GM18526 (cell line): ENCODE results near the gene KIF12.

ENCODE experiments used
- POLR2A ChIP-seq: IDR thresholded peaks from 3 replicates; pipeline ENCODE4 v1.6.1; 2011; ENCODE audit not compliant: insufficient read length; ENCODE audit errors: extremely low read depth

The KIF12 gene

DNA sequence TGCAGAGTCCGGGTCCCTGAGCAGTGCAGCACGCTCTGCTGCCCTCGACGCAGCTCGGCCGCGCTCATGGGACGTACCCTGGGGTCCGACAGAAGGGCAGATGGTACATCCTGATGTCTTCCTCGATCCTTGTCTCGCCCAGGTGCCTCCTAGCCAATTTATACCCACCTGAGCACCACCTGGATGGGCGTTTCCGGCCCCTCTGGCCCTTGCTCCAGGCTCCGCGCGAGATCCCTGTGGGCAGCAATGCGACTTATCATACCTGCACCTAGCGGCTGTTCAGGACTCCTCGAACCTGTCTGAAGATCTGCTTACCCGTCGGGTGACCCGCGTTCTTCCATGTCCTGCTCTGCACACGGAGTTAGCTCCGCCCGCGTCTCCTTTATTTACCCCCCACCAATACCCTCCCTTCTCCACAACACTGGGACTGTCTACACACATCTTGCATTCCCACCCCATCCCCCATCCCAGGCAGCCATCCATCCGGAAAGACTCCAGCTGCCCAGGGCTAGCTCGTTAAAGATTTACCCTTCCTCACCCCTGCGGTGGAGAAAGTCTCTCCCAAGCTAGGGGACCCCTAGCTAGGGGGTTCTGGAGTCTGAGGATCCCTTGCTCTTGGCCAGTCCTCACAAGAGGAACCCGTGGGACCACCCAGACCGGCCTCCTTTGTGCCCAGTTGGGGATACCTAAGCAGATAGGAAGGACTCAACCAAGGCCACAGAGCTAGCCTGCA, at the start of gene KIF12:
Gene KIF12 (minus strand): TSS at position 357 of the 733 bp plus-strand sequence. CDS start 16 bp downstream, at position 341.
- TF ChIP-seq POLR2A = no peak

DNA sequence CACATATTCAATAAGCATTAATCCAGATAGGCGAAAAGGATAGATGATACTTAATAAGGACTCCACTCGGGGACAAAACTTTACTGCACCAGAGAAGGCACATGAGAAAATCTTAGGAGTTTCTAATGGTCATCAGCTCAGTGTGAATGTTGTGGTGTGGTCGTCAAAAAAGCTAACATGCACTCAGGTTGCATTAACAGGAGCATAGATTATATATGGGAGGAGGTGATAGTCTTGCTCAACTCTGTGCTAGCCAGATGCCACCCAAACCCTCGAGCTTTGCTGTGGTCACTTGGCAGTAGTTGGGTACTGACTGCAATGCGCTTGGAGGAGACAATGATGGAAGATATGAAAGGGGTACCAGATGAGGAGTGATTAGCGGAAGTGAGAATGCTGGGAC, 47.6 kb upstream of the KIF12 start:
- TF ChIP-seq POLR2A = no peak

DNA sequence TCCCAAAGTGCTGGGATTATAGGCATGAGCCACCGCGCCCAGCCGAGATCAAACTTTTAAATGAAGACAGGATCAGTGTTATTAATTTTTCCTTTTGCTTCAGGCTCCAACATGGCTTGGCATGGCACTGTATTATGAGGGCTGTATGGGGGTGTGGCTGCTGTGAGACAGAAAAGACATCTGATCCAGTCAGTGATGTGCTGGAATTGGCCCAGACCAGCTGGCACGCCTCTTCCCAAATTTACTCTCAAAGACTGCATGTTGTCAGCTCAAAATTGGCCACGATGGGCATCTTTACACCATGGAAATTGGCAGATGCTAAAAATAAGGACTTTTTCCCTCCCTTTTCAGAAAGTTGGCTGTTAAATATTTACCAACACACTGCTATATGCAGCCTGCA, 44.1 kb upstream of the KIF12 start:
- no peak for TF ChIP-seq POLR2A

DNA sequence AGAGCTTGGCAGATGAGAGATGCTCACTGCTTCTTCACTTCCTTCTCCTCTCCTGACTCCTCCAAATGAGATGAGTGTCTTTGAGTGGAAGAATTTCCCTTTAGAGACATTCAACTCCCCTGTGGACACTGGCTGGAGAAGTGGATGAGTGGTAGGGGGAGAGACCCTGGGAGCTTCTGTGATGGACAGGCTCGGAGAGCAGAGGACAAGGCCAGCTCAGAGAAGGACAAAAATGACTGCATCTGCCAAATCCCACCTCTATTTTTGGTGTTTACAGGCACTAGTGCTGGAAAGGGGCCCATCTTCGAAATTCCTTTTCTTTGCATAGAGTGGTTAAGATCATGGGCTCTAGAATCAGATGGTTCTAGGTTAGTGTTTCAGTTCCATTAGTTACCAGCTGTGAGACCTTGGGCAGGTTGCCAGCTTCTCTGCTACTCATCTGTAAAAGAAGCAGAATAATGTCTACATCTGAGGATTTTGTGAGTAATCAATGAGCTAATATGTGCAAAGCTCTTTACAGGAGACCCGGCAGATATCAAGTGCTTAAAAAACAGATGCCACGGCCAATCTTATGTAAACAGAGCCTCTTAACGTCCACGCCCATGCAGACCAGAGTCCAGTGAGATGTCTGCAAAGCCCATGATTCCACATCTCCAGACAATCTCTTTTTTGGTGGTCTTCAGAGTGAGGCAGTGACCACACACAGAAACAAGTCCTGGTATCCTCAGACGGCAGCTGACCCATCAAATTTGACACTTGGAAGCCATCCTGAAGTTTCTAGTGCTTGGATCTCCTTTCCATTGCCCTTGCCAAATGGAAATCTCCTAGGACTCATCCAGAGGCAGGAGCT, 42.7 kb upstream of the KIF12 start:
- TF ChIP-seq POLR2A = no peak

DNA sequence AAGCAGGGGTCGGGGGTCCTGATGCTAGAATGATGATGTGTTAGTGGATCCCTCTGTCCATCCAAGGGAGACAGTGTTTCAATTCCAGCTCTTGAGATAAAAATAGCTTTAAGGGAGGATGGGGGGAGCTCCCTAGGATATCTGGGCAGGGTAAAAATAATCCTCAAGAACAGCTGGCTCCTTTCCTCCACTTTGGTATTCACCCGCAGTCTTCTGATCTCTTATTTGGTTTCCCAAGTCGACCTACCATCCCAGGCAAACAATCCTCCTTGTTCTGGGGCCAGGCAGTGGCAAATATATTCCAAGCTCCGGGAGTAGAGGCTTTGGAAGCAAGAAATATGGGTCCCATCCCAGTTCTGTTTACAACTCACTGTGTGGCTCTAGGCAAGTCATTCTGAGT, 41.8 kb upstream of the KIF12 start:
- no peak for TF ChIP-seq POLR2A

DNA sequence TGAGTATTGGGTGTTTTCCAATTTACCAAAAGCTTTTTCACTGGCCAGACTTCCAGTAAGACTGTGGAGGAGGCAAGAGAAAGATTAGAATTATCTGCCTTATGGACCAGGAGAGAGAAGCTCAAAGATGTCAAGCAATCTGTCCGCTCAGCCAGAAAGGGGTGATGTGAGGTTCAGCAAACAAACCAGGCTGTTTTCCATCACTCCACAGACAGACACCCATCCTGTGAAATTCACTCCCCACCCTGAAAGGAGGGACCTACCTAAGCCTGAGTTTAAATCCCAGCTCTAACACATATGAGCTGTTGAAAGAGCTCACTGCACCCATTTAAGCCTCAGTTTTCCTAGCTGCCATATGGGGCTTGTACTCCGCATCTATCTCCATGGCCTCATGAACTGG, 41.3 kb upstream of the KIF12 start:
- no peak for TF ChIP-seq POLR2A

DNA sequence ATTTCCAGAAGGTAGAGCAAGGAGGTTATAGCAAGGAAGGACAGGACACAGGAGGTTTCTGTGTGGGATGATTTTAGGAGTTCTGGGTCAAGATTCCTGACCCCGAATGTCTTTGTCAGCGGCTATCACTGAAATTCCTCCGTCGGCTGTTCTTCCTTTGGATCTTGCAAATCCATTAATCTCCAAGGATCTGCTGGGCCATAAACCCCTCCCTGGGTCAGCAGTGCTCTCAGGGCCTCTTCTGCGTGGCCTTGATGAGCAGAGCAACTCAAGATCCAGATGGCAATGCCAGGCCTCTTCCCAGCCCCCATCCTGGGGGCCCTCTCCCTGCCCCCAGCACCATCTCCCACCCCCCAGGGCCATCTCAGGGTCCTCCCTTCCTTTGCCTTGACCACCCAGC, 40.0 kb upstream of the KIF12 start:
- TF ChIP-seq POLR2A = no peak

DNA sequence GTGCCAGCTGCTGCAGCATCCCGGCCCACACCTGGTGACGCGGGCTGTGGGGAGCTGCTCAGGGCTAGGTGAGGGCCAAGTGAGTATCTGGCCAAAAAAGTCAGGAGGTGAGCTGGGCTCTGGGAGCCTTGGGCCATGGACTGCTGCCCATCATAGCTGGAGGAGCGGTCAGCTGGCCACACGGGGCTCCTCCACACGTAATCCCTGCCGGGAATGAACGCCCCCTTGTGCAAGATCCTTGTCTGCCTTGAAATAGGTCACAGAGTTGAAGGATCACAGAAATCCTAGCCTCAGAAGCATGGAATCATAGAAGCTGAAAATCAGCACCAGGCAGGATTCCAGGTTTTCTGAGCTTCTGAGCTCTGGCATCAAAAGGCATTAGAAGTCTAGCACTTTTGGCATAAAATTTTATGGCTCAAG, 39.5 kb upstream of the KIF12 start:
- TF ChIP-seq POLR2A = no peak

DNA sequence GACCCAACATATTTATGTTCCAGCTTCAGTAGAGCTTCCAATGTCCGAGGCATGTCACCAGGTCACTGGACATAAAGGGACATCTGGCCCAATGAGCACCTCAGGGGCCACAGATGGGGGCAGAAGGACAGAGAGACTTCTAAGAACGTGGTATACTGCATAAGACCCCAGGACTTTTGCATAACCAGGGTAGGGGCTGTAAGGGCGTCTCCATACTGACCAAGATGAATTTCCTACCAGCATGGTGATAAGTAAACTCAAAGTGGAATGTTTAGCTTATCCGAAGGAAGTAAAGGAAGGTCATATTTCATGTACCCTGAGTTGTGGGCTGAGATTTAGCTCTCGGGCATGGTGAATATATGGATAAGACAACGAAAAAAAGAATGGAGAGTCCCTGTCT, 38.7 kb upstream of the KIF12 start:
- no peak for TF ChIP-seq POLR2A

DNA sequence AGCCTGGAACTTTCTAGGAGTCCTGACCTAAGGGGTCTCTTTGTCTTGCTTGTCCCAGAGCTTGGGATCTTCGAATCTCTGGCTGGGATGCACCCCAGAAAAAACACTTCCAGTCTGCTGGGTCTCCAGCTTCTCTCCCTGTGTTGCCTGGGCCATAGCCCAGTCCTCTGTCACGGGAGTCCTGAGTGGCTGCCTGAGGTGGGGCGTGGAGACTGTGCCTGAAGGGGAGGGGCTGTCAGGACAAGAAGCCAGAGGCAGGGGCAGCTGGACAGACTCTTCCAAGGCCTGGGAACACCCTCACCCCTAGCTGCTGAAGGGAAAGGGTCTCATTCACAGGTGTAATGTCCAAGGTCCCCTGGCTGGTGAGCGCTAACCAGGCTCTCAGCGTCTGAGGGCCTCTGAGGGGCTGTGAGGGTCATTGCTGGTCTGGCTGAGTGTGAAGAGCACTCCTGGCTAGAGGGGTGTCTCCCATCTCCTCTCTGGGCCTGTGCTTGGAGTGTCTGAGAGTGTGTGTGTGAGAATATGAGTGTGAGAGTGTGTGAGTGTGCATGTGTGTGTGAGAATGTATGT, 35.8 kb upstream of the KIF12 start:
- no peak for TF ChIP-seq POLR2A

DNA sequence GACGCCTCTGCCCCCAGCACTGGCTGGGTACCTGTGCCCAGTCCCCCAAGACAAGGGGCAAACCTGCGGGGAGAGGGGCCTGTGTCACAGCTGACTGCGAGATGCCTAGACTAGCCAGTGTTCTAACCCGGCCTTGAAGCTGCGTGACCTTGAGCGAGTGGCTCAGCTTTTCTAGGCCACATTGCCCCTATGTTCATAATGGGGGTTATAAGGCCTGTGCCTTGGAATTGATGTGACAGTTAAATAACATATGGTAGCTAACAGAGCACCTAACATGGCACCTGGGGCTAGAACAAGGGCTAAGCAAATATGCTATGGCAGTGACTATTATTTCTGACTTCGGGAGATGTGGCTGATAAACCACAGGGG, 33.4 kb upstream of the KIF12 start:
- TF ChIP-seq POLR2A = no peak

DNA sequence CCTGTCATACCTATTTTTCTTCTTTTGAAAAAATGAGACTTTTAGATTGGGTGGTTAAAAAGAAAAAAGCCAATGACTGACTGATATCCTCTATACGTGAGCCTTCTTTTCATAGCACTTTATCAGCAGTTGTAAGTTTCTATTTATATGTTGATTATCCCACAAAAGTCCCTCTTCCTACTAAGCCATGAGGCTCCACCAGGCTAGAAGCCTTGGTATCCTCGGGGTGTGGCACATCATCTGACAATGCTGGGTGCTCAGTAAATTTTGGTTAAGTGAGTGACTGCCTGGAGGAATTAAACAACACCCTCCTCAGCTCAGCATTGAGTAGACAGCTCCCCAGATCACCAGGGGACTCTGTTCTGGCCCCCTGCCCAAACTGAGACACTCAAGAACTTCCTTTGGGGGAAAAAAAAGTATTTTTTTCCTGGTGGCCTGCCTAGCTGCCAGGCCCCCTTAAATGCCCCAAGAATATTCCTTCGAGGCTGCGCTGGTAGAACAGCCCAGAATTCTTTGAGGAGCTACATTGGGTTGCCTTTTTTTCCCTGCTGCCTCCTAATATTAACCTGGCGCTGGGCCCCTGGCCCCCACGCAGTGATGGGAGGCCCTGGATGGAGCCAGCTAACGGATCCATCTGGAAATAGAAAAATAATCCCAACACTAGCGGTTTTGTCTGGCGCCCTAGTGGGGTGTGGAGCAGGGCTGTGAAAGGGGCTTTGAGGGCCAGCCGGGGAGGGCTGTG, 32.9 kb upstream of the KIF12 start:
- TF ChIP-seq POLR2A = no peak

DNA sequence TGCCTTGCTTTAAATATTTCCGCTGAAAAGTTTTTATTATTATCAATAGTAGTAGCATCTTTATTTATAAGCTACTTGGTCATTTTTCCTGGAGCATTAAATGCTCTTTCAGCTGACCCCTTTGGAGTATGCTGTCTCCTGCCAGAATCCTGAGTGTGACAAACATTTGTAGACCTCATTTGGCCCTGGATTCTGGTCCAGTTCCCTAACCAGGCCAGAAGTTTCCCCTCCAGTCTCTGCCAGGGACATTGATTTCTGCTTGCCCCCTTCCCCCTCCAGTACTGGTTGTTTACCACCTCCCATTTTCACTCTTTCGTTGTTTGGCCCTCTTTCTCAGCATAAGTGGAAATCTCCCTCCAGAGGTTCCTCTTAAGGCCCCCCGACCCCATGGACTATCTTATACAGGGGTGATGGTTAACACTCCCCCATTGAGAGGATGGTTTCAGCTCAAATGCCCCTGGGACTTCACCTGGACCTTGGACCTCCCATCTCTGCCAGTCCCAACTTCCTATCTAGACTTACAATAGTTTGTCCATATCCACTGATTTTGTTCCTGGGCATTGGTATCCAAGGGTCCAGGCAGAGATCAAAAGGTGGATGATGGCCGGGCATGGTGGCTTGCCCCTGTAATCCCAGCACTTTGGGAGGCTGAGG, 31.7 kb upstream of the KIF12 start:
- TF ChIP-seq POLR2A = no peak

DNA sequence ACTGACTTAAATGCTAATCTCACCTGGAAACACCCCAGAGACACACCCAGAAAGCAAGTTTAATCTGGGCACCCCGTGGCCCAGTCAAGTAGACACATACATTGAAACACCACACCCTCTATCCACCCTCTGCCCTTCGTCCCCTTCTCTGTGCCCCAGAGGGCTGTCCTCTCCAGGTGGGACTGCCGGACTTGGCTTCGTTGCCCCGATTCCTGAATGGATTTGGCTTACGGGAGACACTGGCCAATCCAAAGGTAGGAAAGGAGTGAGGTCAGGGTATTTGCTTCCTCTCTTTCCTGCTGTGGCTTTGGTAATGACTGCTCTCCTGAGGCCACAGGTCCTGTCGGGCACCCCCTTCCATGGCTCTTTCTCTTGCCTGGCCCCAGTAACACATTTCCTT, 31.0 kb upstream of the KIF12 start:
- no peak for TF ChIP-seq POLR2A
